Measurements from ENCODE around the gene MUCL3.

DNA sequence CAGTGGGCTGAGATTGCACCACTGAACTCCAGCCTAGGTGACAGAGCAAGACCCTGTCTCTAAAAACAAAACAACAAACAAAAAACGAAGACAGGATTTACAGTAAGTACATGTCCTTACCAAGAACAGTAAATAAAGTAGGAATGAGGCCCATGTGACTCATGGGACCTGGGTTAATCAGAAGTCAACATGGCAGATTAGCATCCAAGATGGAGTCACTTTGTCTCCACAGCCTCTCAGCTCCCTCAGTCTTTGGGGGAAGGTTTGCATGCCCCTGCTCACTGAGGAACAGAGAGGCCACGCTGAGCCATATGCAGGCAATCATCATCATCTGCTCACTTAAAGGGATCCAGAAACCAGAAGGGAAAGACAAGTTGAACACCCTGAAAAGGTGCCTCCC is 61.7 kb downstream of the MUCL3 start:
- TF ChIP-seq CTCF (conservative IDR thresholded peaks at IDR 0.05; ENCODE audit: low read depth, low read length) (no peak), EZH2 (IDR thresholded peaks at IDR 0.05; ENCODE audit: borderline replicate concordance, low read depth, low read length, poor library complexity, severe bottlenecking) (no peak)
